HT-29 (cell line): Measurements from ENCODE around the gene CPNE1. TPM values are rescaled to one million over a fixed set of nuclear protein-coding genes. Genes with fewer than 3 reads are reported as not detected.

Experiments
- small RNA-seq: library from RNA; depleted of rRNA; stranded (forward); fragments of <200 nt; gene quantifications from one replicate; pipeline ENCODE3, GENCODE V24; 2014
- total RNA-seq: library from RNA; depleted of rRNA; stranded (reverse); fragments of >200 nt; shearing (Covaris generic); gene quantifications from 2 replicates; pipeline ENCODE4 v1.2.3, GENCODE V29; 2014; rRNA removed

CPNE1 gene
- total RNA-seq, 1 experiment from 2014 or later = 417 TPM

Small RNA genes lying within 50 kb of the gene (small RNA-seq; reads per million reads assigned to genes)
- not detected for gene RNU6-759P
- not detected for gene RPL37P1

Other genes starting within 250 kb of the CPNE1 start
- not detected in 2 replicates for gene GDF5, start 226.7 kb downstream of the CPNE1 start, total RNA-seq
- 19.2 and 30.2 TPM in 2 replicates for gene CEP250, start 209.3 kb downstream of the CPNE1 start, total RNA-seq
- not detected in 2 replicates for gene C20orf173, start 135.2 kb downstream of the CPNE1 start, total RNA-seq
- 391 and 426 TPM in 2 replicates for gene ERGIC3, start 122.8 kb downstream of the CPNE1 start, total RNA-seq
- 18.1 and 27.0 TPM in 2 replicates for gene SPAG4, start 49.1 kb downstream of the CPNE1 start, total RNA-seq
- 54.8 and 55.4 TPM in 2 replicates for gene RBM12, start within 50 bp of the CPNE1 start, total RNA-seq
- 132 and 139 TPM in 2 replicates for gene NFS1, start 34.5 kb upstream of the CPNE1 start, total RNA-seq
- gene ROMO1, start 34.5 kb upstream of the CPNE1 start, total RNA-seq = 653 and 669 TPM in 2 replicates
- gene RBM39, start 77.4 kb upstream of the CPNE1 start, total RNA-seq = 390 and 396 TPM in 2 replicates
- 39.0 and 47.2 TPM in 2 replicates for gene PHF20, start 107.1 kb upstream of the CPNE1 start, total RNA-seq